ENCODE results near the gene CRY2. TPM values are rescaled to one million over a fixed set of nuclear protein-coding genes. Genes with fewer than 3 reads are reported as not detected.
"Not testable (repeated sequence)": the region's sequence is repeated elsewhere in the genome, so short reads cannot be mapped to it uniquely, and the experiment has no call there.

The CRY2 gene
- total RNA-seq, 1 donor = 19.6 TPM

GRCh38 chr11:45905095-45905494 is 57.8 kb downstream of the CRY2 start:
- no peak overlapping the region for H3K4me3 ChIP-seq (ENCODE audit: low read depth, low read length)
- TF ChIP-seq CTCF (IDR thresholded peaks at IDR 0.05; ENCODE audit: insufficient read depth, low read length) = no peak
- no peak for DNase-seq (ENCODE audit: low read depth)

GRCh38 chr11:45905576-45905975 is 58.3 kb downstream of the CRY2 start:
- DNase-seq (ENCODE audit: low read depth); H3K4me3 ChIP-seq (ENCODE audit: low read depth, low read length): not testable (repeated sequence)

GRCh38 chr11:45906096-45906682 is 58.9 kb downstream of the CRY2 start:
- no peak for TF ChIP-seq CTCF (IDR thresholded peaks at IDR 0.05; ENCODE audit: insufficient read depth, low read length)
- DNase-seq (ENCODE audit: low read depth) = no peak
- H3K4me3 ChIP-seq (ENCODE audit: low read depth, low read length) = no peak overlapping the region

GRCh38 chr11:45906965-45907611 is 59.8 kb downstream of the CRY2 start, which contains the start of gene FREY1:
FREY1 (minus strand) TSS chr11:45907271; CDS start chr11:45907245, 26 bp downstream.
- no peak for DNase-seq (ENCODE audit: low read depth)
- H3K4me3 ChIP-seq (ENCODE audit: low read depth, low read length) = no peak within 1 kb of the TSS
- TF ChIP-seq CTCF (IDR thresholded peaks at IDR 0.05; ENCODE audit: insufficient read depth, low read length) = no peak

- TF ChIP-seq CTCF (IDR thresholded peaks at IDR 0.05; ENCODE audit: insufficient read depth, low read length) = no peak
- H3K4me3 ChIP-seq (ENCODE audit: low read depth, low read length) = no peak overlapping the region
- no peak for DNase-seq (ENCODE audit: low read depth)
Measured at GRCh38 chr11:45907911-45908370, 60.7 kb downstream of the CRY2 start.

- no peak overlapping the region for H3K4me3 ChIP-seq (ENCODE audit: low read depth, low read length)
- no peak for TF ChIP-seq CTCF (IDR thresholded peaks at IDR 0.05; ENCODE audit: insufficient read depth, low read length)
- DNase-seq (ENCODE audit: low read depth) = no peak
Measured at GRCh38 chr11:45909594-45910475, 62.6 kb downstream of the CRY2 start.

- no peak for TF ChIP-seq CTCF (IDR thresholded peaks at IDR 0.05; ENCODE audit: insufficient read depth, low read length)
- DNase-seq (ENCODE audit: low read depth) = no peak
Measured at GRCh38 chr11:45910623-45911022, 63.3 kb downstream of the CRY2 start.

More at GRCh38 chr11:45910623-45911022, 63.3 kb downstream of the CRY2 start:
- no peak overlapping the region for H3K4me3 ChIP-seq (ENCODE audit: low read depth, low read length)

Measured in fibroblast of the aortic adventitia (primary cell).